TTC549 (cell line): ENCODE results near the gene FHIT.

Source experiments
- FAIRE-seq: peaks from 2 replicates; lab custom pipeline; 2012; peaks lifted over from hg19 to GRCh38; lab: Jason Lieb, UNC

The FHIT gene

DNA sequence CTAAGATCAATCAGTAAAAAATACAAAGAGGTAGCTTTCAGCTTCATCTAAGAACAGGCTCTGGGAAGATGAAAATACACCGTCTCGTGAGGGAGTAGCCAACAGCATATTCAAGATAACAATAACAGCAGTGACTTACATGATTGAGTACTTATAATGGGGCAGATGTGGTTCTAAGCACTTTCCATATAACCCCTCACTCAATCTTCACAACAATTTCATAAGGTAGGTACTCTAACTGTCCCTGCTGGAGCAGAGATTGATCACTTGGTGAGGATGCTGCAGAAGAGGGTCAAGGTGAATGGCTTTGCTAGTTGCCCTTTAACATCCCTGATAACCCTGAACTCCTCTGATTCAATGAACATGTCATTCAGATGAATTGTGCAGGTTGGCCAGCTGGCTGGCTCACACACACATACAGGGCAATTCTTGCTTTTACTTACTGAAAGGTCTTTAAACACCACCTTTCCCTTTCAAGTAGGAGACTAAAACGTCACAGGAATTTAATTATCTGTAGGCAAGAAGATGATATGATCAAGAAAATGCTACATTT is 1217.3 kb downstream of the FHIT start:
- FAIRE-seq, result no peak

DNA sequence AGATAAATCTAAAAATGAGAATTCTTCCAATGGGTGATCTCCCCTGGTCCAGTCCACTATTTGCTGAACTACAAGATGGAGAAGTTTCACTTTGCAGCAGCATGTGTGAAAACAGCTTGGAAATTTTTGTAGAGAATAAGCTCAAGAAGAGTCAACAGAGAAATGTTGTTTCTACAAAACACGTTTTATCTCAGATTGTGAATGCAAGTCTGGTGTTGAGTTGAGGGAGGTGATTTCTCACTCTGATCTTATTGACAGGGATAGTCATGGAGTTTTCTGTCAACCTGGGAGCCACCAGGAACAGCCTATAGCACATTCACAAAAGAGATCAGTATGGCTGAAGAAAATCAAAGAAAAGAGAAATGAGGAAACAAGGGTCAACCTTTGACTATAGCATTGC is 1220.3 kb downstream of the FHIT start:
- FAIRE-seq, result no peak

DNA sequence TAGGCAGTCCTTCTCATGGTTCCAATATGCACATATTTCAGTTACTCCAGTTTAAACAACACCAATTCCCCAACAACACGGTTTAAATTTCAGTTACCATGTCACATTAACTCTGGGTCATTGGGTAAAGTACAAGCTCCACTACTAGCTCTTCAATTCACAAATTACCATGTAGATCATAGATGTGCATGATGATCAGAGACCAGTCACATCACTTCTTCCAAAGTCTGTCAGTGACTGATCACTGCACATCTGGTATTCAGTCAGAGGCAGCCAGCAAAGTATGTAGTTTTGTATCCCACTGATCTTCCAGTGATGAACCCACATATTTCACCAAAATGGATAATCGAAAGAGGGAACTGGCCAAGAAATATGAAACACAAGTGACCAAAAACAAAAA is 1223.0 kb downstream of the FHIT start:
- no peak for FAIRE-seq

DNA sequence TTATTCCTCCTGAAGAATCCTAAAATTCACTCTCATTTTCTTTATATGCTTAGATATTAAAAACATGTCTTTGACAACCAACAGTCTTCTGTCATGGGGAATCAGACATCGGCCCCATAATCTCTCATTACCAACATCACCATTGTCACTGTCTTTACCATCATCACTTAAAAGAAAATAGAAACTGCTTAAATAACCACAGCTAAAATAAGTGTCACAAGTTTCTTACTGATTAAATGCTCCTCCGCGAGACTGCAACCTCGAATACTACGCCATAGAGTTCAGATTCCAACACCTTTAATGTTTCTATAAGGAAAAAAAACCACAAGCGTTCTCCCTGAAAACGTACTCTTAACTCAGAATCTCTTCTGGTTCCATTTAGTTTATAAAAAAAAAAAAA is 1223.9 kb downstream of the FHIT start:
- no peak for FAIRE-seq

DNA sequence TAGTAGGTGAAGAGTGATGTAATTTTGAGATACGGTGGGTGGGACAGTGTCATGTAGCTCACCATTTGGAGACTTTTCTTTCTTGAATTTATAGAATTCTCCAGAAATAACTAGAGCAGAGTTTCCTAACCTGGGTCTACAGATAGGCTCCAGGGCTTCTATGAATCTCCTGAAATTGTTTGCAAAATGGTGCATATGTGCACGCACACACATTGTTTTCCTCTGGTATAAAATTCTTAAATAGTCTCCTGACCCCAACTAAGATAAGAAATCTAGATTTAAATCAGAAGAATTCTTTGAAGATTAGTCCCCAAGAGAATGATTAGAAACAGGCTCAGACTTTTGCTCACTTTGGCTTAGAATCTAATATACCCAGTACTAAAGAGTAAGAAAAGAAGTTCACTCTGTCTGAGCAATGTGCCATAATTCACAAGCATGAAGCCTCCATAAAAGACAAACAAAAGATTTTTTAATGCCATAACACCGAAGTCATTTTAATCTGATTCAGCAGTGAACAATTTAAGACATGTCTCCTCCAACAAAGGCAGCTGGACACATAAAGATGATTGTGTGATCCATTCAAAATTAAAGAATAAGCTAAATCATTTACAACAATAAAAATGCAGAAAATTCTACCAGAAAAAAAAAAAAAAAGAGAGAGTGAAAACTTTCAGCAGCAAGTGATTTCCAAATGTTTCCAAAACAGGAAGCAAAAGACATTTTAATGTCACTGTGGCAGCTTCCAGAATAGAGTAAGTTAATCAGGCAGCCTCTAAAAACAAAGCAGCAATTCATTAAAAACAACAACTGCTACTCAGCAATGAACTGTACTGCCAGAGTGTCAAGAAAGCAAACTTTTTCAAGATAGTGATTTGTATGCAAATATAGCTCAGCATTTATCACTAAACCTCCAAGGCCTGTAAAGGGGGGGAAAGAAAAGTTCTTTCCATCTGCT is 1225.9 kb downstream of the FHIT start:
- FAIRE-seq, result no peak

DNA sequence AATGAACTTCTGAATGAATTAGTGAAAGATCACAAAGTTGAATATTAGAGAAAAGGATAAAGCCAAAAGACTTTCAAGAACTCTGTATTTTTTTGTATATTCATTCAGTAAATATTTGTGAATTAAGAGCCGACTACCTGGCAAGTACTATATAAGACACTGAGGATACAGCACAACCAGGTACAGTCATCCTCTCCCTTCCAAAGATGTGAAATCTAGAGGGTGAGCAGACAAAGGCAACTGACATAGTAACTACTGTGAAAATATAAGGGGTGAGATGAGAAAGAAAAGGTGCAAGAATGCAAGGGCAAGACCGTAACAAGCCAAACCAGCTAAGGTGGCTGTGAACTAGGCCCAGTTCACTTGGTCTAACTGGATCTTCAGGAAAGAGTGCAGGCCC is 1226.9 kb downstream of the FHIT start:
- FAIRE-seq, result no peak

DNA sequence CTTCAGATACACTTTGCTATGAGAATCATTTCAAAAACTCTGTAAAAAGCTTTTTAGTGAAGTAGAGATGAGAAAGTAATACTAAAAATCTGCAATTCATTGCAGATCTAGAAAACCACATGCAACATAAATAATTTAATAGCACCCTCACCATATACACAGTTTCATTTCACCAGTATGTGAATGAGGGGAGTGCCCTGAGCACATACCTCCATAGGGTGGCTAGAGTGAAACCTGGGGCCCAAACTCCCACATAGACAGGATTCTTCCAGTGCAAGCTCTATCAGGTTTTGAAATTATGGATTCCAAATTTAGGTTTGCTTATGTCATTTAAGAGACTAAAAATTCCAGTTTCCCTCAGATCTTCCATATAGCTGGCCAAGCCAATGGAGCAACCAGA is 1228.1 kb downstream of the FHIT start:
- FAIRE-seq, result no peak

DNA sequence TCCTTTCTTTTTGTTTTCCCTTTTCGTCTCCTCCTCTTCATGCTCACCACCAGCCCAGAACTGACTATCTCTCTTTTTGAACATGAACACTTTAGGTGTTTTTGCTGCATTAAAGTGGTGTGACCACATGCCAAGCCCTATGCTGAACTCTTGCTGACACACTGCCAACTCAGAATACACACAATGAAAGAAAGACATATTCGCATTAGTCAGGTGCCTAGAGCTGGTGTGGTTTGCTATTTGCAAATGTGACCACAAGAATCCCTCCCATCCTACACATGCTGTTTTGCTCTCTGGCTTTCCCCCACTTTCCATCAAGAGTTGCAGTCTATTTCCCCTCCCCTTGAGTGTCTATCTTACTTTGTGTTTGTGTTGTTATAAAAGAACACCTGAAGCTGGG is 1233.6 kb downstream of the FHIT start:
- no peak for FAIRE-seq

DNA sequence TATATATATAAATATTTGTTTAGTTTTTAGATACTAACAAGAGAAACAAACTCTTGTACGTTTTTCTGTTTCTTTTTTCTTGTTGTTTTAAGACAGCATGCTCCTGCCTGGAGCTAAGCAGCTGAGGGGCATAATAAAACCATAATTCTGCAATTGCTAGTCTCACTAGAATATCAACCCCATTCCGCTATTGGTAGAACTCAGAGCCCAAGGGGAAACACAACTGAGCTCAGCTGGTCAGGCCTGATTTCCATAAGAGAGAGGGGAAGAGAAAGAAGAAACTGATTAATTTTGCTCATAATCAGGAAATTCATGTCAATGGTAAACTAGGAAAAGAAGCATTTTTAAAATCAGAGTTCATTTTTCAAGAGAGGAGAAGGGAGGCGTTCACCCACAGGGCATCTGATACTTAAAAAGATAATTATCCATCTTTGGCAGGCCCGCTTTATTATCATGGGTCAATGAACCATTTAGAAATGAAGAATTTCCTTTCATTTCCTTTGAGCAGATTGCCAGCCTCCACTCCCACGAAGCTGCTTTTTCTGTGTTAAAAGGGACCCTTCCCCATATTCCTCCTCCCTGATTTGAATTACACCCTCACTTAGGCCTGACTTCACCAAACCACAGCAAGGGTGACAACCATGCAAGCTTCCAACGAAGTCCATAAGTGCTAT is 1236.1 kb downstream of the FHIT start:
- FAIRE-seq, result no peak

DNA sequence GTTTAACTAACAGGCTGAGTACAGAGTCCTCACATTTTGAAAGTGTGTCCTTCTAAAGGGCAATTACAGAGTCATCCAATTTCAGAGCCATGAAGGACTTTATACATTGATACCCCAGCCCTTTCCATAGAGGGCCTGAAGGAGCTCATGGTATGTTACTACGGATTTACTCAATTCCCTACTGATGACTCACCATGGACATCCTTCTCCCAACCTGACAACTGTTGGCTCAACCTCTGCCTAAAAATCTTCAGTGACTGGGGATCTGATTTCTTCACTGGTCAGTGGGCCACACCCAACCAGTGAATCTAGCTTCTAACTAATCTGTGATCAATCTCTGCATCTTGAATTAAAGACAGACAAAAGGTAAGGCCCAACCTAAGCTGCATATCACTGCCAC is 1238.0 kb downstream of the FHIT start:
- no peak for FAIRE-seq

DNA sequence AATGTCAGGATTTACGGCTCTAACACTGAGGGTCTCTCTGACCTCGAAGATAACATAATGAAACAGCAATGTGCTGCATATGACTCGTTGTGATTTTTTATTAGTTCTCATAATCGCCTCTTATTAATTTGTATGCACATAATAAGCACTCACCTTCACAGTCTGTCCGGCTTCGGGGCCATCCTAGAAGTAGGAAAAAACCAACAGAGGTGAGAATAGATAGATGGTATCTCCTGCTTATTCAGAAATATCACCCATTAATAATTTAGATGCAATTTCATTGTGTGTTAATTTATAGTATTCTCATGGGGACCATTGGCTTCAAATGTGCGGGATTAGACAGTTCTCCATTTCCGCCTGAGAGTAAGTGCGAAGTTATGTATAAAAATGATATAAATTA is 1240.0 kb downstream of the FHIT start:
- FAIRE-seq, result no peak

DNA sequence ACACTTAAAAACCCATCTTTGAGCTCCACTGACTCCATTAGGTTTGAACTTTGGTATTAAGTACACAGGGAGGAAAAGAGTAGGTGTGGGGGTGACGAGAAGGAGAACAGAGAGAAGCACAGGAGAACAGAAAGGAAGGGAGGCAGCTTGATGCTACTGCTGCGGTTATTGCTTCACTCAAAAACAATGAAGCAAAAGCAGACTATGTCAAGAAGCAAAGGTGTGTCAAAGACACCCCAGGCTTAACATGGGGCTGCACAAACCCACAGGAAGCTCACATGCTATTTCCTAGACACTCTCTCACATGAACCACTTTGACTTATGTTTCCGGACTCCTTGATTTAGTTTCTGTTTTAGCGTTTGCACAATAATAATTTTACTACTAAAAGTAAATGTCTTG is 1240.5 kb downstream of the FHIT start:
- FAIRE-seq, result no peak

DNA sequence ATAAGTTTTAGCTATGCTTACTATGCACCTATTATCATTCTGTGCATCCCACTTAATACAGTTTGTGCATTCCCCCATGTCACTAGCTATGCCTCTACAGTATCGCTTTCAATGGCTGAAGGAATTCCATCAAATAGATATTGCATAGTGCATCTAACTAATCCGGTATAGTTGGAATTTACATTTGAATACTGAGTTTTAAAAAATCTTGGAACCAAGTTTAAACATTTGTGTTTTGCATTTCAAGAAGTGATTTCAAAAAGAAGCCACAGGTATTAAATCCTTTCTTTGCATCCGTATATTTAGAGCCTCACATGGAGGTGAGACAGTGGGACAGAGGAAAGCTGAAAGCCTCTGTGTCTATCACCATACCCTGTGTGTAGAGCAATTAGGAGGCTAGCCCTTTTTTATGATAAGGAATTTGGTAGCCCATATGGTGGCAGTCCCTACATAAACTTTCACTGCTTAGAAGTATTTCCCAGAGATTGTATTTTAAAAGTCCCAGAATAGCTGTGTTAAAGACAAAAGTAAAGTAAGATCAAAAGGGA is 1241.2 kb downstream of the FHIT start:
- no peak for FAIRE-seq

DNA sequence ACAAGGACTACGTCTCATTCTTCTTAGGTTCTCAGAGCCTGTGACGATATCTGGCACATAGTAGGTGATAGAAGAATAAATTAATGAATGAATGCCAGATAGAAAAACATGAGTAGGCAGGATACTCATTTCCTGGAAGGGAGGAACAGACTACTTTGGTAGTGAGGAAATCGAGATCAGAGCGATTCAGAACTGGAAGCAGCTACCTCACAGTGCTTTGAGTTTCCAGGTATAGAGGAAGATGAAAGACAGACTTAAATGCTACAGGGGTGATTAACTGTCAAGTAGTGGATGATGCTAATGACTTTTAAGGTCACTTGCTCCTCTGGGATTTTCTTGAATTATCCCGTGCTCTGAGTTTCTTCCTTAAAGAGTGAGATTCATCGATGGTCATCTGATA is 1249.9 kb downstream of the FHIT start:
- no peak for FAIRE-seq

DNA sequence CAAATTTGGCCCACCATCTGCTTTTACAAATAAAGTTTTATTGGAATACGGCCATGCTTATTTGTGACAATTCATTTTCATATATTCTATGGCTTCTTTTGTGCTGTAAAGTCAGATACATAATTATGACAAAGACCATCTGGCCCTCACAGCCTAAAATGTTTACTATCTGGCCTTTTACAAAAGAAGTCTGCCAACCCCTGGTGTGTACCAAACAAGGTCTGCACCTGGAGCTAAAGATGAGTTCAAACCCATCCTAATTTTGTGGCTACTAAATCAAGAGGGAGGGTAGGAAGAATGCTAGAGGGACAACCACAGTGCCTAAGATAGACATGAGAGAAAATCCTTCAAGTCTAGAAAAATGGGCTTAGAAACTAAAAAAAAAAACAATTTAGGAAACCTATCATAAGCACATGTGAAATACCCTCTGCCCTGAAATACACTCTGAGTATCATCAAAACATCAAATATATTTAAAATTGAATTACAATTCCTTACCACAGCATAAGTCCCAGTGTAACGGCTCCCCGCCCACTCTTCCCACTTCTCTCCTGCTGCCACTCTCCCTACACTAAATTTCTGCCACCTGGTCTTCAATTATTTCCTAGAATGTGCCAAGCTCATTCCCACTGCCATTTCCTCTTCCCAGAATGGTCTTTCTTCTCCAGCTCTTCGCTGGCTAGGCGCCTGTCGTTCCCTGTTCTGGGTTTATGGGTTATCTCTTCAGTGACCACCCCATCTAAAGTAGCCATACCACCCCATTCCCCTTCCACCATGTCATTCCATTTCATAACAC is 1250.7 kb downstream of the FHIT start:
- no peak for FAIRE-seq

DNA sequence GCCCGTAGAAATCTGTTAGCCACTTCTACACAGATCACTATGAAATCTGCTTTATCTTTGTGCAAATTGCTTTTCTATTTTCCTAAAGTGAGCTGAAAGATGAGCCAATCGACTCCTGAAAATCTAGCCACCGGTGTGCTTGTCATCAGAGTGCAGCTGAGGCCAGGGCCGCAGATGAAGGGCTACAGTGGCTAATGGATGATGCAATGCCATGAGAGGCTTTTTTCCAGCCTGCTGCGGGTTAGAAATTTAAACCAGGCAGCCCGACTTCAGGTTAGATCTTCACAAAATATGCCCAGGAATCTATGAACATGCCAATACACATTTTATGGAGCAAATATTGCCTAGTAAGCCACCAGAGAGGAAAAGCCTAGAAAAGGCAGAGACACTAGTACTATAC is 1253.2 kb downstream of the FHIT start:
- no peak for FAIRE-seq

DNA sequence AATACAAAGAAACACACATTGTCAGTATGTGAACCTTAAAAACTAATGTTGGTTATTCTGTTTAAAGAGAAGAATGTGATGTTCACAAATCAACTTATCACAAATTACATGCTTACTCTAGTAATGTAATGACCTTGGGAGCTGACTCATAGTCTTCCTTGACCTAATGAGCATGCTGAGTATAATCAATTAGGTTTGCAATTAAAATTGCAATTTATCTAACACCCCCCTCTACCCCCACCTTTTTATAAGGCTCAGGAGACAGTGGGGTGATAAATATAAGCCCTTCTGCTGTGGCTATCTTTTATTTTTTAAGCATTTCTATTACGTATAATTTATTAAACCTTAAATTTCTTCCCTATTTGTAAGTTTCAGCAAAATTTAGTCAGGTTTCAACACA is 1253.7 kb downstream of the FHIT start:
- FAIRE-seq, result no peak

DNA sequence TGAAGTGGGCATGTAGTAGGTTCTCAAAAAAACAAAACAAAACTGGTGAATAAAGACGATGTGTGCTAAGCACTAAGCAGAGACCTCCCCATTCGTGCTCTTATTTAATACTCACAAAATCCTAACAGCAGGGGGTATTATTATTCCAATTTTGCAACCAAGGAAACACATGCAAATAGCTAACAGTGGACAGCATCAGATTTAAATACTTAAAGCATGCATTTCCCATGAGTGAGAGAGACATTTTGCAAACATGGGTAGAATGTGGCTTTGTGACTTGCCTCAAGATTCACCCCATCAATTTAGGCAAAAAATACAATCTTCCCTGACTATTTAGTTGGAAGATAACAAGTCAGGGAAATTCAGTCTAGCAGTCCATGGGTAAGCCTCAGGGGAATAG is 1255.2 kb downstream of the FHIT start:
- FAIRE-seq, result no peak

DNA sequence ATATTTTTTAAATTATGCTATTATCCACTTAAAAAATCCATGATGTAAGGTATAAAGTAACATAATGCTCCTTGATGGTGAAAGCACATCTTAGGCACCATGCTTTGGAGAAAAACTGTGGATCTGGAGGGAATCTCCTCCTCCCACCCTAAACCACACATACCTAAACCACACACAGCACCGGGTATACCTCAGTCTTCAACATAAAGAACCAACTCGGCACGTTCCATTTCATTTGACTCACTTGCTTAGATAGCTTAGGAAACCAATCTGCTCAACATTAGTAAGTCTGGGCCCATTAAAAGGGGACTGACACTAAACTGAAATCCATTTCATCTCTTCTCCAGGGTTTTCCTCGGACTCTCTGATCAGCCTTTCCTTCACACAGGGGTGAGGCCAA is 1255.7 kb downstream of the FHIT start:
- FAIRE-seq, result no peak

DNA sequence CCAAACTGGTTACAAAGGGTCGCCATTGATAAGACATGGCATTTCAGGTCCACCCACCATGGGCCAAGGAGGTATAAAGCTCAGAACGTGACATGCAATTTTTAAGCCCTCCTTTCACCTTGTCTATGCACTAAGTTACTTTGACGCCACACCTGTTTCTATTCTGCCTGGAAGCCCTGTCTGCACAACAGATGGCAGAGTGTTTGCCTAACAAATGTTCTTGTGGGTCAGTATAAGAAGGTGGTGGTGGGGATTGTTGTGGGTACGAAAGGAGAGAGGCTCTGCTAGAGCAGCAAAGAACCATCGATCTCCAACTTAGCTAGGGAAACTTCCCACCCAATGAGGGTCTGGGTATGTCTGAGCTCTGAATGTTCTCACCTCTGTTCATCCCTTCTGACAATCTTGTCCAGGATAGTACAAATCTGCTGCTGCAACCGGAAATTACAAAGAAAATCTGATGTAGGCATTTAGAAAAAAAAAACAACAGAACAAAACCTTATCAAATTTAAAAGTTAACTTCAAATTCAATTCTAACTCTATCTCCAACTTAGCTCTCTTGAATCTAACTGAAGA is 1256.4 kb downstream of the FHIT start:
- no peak for FAIRE-seq

DNA sequence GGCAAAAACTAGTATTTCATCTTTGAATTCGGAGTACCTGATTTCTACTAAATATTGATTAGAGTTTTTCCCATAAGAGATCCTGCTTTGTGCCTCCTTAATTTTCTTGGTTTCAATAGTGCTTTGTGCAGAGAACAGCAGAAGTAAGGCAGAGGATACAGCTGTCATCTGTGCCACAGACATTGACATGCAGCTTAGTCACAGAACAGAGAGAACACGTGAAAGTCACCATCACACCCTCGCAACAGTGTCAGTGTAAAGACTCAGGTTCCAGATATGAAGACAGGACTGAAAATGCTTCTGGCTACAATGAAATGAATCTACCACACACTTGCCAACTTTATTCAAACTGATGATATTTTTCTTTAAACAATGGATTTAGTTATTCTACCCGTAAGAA is 1258.7 kb downstream of the FHIT start:
- FAIRE-seq, result no peak

DNA sequence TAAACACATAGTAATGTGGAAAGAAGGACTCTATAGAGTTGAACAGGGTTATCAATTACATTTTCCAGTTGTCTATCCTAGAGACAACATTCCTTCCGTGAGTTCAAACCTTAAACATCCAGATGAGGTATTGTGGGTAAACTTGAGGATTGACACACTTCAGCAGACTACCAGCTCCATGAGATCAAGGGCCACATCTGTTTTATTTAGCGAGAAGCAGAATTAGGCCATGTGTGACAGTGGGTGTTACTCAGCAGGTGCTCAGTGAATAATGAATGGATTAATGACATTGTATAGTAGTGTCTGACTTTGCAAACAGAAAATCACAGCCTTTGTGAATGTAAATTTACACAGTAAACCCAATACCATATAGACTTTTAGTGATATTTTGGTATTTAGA is 1260.3 kb downstream of the FHIT start:
- no peak for FAIRE-seq
